IMR-90 (cell line): ENCODE results near the gene ELAVL1. TPM values are rescaled to one million over a fixed set of nuclear protein-coding genes. Genes with fewer than 3 reads are reported as not detected.

ENCODE experiments used
- ELK1 ChIP-seq: fragments of 150-350 bp; IDR thresholded peaks from 2 replicates; pipeline ENCODE4 v1.6.1; 2016; ENCODE audit warnings: low read depth, mild to moderate bottlenecking, low read length, moderate library complexity, borderline replicate concordance
- polyA plus RNA-seq, 3 experiments: library from polyadenylated mRNA; depleted of rRNA; stranded (reverse); fragments of >200 nt; gene quantifications; 2 replicates each; pipeline ENCODE4 v1.2.3, GENCODE V29; 2012; ENCODE audit warnings: low replicate concordance in 1 of 3
- total RNA-seq: library from RNA; depleted of rRNA; stranded (reverse); fragments of >200 nt; gene quantifications from 2 replicates; pipeline ENCODE4 v1.2.3, GENCODE V29; 2012

ELAVL1 gene
- total and polyA plus RNA-seq, 2 of the 4 experiments (the other 2 are of a cell fraction) = 55.6 to 59.0 TPM

- no peak for TF ChIP-seq ELK1
These were observed 85.6 kb downstream of the ELAVL1 start, which contains the start of gene SNAPC2 (continued) for GRCh38 chr19:7919610-7920518.
